ENCODE results near the gene MAP2K6.

MAP2K6 gene

GRCh38 chr17:69567130-69567529 is 152.6 kb downstream of the MAP2K6 start:
- DNase-seq (ENCODE audit: low read depth), result no peak
- no peak overlapping the region for H3K4me3 ChIP-seq (ENCODE audit: low read length)

GRCh38 chr17:69572747-69573146 is 158.2 kb downstream of the MAP2K6 start:
- DNase-seq (ENCODE audit: low read depth), result no peak
- H3K4me3 ChIP-seq (ENCODE audit: low read length), result no peak overlapping the region
- TF ChIP-seq, protein P1, sequence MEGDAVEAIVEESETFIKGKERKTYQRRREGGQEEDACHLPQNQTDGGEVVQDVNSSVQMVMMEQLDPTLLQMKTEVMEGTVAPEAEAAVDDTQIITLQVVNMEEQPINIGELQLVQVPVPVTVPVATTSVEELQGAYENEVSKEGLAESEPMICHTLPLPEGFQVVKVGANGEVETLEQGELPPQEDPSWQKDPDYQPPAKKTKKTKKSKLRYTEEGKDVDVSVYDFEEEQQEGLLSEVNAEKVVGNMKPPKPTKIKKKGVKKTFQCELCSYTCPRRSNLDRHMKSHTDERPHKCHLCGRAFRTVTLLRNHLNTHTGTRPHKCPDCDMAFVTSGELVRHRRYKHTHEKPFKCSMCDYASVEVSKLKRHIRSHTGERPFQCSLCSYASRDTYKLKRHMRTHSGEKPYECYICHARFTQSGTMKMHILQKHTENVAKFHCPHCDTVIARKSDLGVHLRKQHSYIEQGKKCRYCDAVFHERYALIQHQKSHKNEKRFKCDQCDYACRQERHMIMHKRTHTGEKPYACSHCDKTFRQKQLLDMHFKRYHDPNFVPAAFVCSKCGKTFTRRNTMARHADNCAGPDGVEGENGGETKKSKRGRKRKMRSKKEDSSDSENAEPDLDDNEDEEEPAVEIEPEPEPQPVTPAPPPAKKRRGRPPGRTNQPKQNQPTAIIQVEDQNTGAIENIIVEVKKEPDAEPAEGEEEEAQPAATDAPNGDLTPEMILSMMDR (conservative IDR thresholded peaks at IDR 0.05; ENCODE audit: low read depth, low read length), result no peak

More at GRCh38 chr17:69567130-69567529, 152.6 kb downstream of the MAP2K6 start:
- TF ChIP-seq, protein P1 (conservative IDR thresholded peaks at IDR 0.05; ENCODE audit: low read depth, low read length), result no peak

- TF ChIP-seq, protein P1 (conservative IDR thresholded peaks at IDR 0.05; ENCODE audit: low read depth, low read length), result no peak
- H3K4me3 ChIP-seq (ENCODE audit: low read length), result no peak overlapping the region
- DNase-seq (ENCODE audit: low read depth), result no peak
These were observed 158.9 kb downstream of the MAP2K6 start for GRCh38 chr17:69573396-69573795.

DNA sequence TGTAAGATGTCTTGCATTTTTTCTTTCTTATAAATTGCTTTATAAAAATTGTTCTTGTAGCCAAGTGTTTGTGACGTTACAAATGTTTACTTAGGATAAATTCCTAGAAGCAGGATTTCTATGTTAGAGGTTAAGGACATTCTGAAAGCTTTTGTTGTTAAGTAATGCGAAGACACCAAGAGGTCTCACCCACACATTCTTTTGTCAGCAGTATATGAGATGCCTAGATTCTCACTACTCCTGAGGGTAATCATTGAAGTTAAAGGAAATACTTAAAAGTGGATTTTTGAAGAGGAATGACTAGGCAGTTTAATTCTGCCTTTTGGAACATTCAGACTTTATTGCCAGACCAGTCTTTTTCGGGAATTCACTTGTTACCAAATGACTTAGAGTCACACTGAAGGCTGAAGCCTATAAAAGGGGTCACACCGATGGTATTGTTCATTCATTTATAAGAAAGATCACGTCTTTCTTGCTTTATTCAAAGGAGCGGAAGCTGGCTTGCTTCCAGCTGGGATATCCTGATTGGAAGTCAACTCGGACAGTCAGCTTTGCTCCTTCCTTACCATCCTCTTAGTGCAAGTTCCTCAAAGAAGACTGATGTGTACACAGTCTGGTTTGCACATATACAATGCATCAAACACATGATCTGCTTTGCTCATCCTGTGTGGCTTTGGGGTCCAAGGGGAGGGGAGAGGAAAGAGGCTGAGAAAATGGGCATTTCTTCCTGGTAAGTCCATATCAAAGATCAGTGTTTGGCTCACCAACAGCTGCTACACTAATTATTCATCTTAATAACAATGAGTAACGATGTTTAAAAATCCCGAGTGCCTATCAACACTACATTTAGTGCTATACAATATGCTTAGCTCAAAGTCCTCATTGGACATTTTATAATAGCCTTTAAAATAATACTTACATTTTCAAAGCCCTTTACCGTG is 160.0 kb downstream of the MAP2K6 start:
- H3K4me3 ChIP-seq (ENCODE audit: low read length), result no peak overlapping the region
- peak; percentile 55 for DNase-seq (ENCODE audit: low read depth)
- TF ChIP-seq, protein P1 (conservative IDR thresholded peaks at IDR 0.05; ENCODE audit: low read depth, low read length), result no peak

DNA sequence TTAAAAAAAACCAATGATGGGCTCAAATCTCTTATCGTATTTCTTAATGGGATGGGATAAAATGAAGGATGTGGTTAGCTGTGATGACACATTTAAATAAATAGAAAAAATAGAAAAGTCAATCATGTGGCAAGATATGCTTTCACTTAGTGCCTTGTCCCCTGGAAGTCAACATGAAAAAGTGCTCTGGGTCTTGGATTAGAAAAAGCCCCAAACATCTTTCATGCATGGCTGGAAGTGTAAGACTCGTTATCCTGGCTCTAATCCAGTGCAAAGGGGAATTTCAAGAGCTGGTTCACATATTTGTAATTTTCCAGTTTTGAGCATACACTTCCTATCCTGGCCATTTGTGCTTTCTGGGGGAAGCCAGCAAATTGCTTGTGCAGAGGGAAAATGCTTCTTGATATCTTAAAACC is 160.9 kb downstream of the MAP2K6 start:
- no peak overlapping the region for H3K4me3 ChIP-seq (ENCODE audit: low read length)
- TF ChIP-seq, protein P1 (conservative IDR thresholded peaks at IDR 0.05; ENCODE audit: low read depth, low read length), result no peak
- DNase-seq (ENCODE audit: low read depth), result peak; percentile 90

DNA sequence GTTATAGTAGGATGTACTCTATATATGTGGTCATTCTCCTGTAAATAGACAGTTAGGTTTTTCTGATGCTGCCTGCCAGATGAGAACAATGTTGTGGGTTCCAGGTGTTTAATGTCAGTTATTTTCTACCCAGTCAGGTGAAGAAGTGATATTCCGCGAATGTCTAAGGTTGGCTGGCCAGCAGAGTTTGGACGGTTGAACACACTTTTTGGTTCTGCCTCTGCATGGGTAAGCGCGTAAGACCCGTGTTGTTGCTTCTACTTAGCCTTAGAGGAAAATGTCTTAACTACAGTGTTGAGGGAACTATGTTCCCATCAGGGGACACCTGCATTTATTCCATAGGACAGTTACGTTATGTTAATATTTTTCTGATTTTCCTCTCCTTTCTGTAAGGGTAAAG is 162.6 kb downstream of the MAP2K6 start:
- no peak overlapping the region for H3K4me3 ChIP-seq (ENCODE audit: low read length)
- DNase-seq (ENCODE audit: low read depth), result no peak
- TF ChIP-seq, protein P1 (conservative IDR thresholded peaks at IDR 0.05; ENCODE audit: low read depth, low read length), result no peak
